H1 (cell line): ENCODE results near the gene GRIA1. TPM values are rescaled to one million over a fixed set of nuclear protein-coding genes. Genes with fewer than 3 reads are reported as not detected.
A peak's percentile ranks its signal among the peaks of the same experiment; 100 is the strongest.

Experiments used
- CTCF ChIA-PET: fragments of 300-600 bp; sonication (Branson Sonifier 250); formaldehyde crosslinking; loops from one replicate; lab custom pipeline; 2021; ENCODE audit not compliant: partially characterized antibody; lab: Charles Lee
- POLR2A ChIA-PET: fragments of 300-600 bp; sonication (Branson Sonifier 250); formaldehyde crosslinking; loops from one replicate; lab custom pipeline; 2021; ENCODE audit warnings: inconsistent platforms; ENCODE audit not compliant: partially characterized antibody; lab: Charles Lee
- DNase-seq, 2 experiments: peaks; one replicate each; pipeline versions ENCODE4 v3.0.0 to v3.0.0-alpha.2; 2010 to 2022; ENCODE audit warnings: low spot score in 2 of 2, low read depth in 1 of 2, mixed read lengths in 1 of 2
- FAIRE-seq: peaks from 2 replicates; lab custom pipeline; 2011; peaks lifted over from hg19 to GRCh38; lab: Jason Lieb, UNC
- H2AFZ ChIP-seq: 2 replicates; pipeline ENCODE4 v1.8.1; 2012; ENCODE audit warnings: low read length, inconsistent platforms
- H2AK5ac ChIP-seq: 2 replicates; pipeline ENCODE4 v1.6.1; 2013; ENCODE audit warnings: low read depth, low read length
- H2BK120ac ChIP-seq: replicated peaks from 2 replicates; pipeline ENCODE3; 2013; ENCODE audit warnings: low read depth, low read length, inconsistent platforms
- H2BK12ac ChIP-seq: 2 replicates; pipeline ENCODE4 v1.6.1; 2013; ENCODE audit warnings: low read depth, low read length
- H2BK15ac ChIP-seq: 2 replicates; pipeline ENCODE4 v1.6.1; 2013; ENCODE audit warnings: low read length
- H2BK20ac ChIP-seq: 2 replicates; pipeline ENCODE4 v1.6.1; 2013; ENCODE audit warnings: low read length
- H2BK5ac ChIP-seq: 2 replicates; pipeline ENCODE4 v1.6.1; 2013; ENCODE audit warnings: low read depth, low read length
- H3K14ac ChIP-seq: 2 replicates; pipeline ENCODE4 v1.6.1; 2013; ENCODE audit warnings: inconsistent platforms; ENCODE audit not compliant: insufficient read length
- H3K18ac ChIP-seq: 2 replicates; pipeline ENCODE4 v1.6.1; 2013; ENCODE audit warnings: low read length; ENCODE audit errors: extremely low read depth
- H3K23ac ChIP-seq: 2 replicates; pipeline ENCODE4 v1.6.1; 2013; ENCODE audit warnings: inconsistent platforms; ENCODE audit not compliant: insufficient read length
- H3K23me2 ChIP-seq: 2 replicates; pipeline ENCODE4 v1.6.1; 2013; ENCODE audit warnings: low read depth, low read length
- H3K27ac ChIP-seq: 2 replicates; pipeline ENCODE4 v1.6.1; 2011; ENCODE audit warnings: low read depth, low read length, inconsistent platforms
- H3K27me3 ChIP-seq, 4 experiments: replicated peaks in 1 of 4; 1 replicate in 1 of 4; 2 replicates in 3 of 4; pipeline versions ENCODE4 v1.6.1 to v1.8.1; 2011 to 2013; ENCODE audit warnings: low read length in 3 of 4, mild to moderate bottlenecking in 3 of 4, inconsistent platforms in 2 of 4, mixed read lengths in 2 of 4, moderate library complexity in 1 of 4; ENCODE audit not compliant: control insufficient read depth in 3 of 4, insufficient read depth in 3 of 4; ENCODE audit errors: extremely low read depth in 1 of 4
- H3K36me3 ChIP-seq, 4 experiments: 2 replicates each; pipeline versions ENCODE4 v1.6.1 to v1.8.1; 2011 to 2013; ENCODE audit warnings: mild to moderate bottlenecking in 4 of 4, low read length in 3 of 4, moderate library complexity in 2 of 4, control low read depth in 1 of 4, inconsistent platforms in 1 of 4; ENCODE audit not compliant: insufficient read depth in 4 of 4, control insufficient read depth in 2 of 4
- H3K4ac ChIP-seq: replicated peaks from 2 replicates; pipeline ENCODE3; 2013; ENCODE audit warnings: low read length, low read depth, mixed read lengths, inconsistent platforms; ENCODE audit not compliant: insufficient read length
- H3K4me1 ChIP-seq, 4 experiments: replicated peaks in 1 of 4; 1 replicate in 1 of 4; 2 replicates in 3 of 4; pipeline versions ENCODE4 v1.6.1 to v1.8.1; 2011 to 2013; ENCODE audit warnings: low read length in 3 of 4, inconsistent platforms in 2 of 4, mixed read lengths in 1 of 4; ENCODE audit not compliant: insufficient read depth in 4 of 4, control insufficient read depth in 3 of 4
- H3K4me2 ChIP-seq, 2 experiments: 2 replicates each; pipeline versions ENCODE4 v1.6.1 to v1.8.1; 2011 to 2013; ENCODE audit warnings: low read depth in 2 of 2, low read length in 2 of 2, control low read depth in 1 of 2, inconsistent platforms in 1 of 2, mild to moderate bottlenecking in 1 of 2; ENCODE audit not compliant: insufficient read depth in 1 of 2
- H3K4me3 ChIP-seq, 4 experiments: fragments of 200-600, 300-600 bp in 1 of 4; sonication (generic), shearing (Covaris generic), sonication (Bioruptor Twin) in 1 of 4; 2 replicates each; pipeline versions ENCODE4 v1.5.1 to v1.8.1; 2011 to 2016; ENCODE audit warnings: low read length in 4 of 4, low read depth in 3 of 4, control low read depth in 2 of 4, inconsistent platforms in 2 of 4, mild to moderate bottlenecking in 2 of 4, mixed read lengths in 1 of 4, moderate library complexity in 1 of 4; ENCODE audit not compliant: insufficient read depth in 2 of 4; ENCODE audit errors: extremely low read depth in 1 of 4
- H3K56ac ChIP-seq: replicated peaks from 2 replicates; pipeline ENCODE3; 2013; ENCODE audit warnings: low read depth, mild to moderate bottlenecking, mixed read lengths, low read length, inconsistent platforms; ENCODE audit not compliant: insufficient read length
- H3K79me1 ChIP-seq: 2 replicates; pipeline ENCODE4 v1.6.1; 2013; ENCODE audit warnings: low read depth, low read length, control low read depth
- H3K79me2 ChIP-seq, 2 experiments: 2 replicates each; pipeline versions ENCODE4 v1.6.1 to v1.8.1; 2012 to 2013; ENCODE audit warnings: low read length in 2 of 2, mild to moderate bottlenecking in 2 of 2, inconsistent platforms in 1 of 2; ENCODE audit not compliant: insufficient read depth in 2 of 2, control insufficient read depth in 1 of 2
- H3K9ac ChIP-seq, 4 experiments: replicated peaks in 1 of 4; 1 replicate in 1 of 4; 2 replicates in 3 of 4; pipeline versions ENCODE4 v1.6.1 to v1.8.1; 2011 to 2013; ENCODE audit warnings: low read depth in 3 of 4, low read length in 3 of 4, control low read depth in 2 of 4, mild to moderate bottlenecking in 2 of 4, moderate library complexity in 2 of 4, inconsistent platforms in 1 of 4; ENCODE audit errors: extremely low read depth in 1 of 4
- H3K9me3 ChIP-seq, 2 experiments: 2 replicates each; pipeline versions ENCODE4 v1.6.1 to v1.8.1; 2012 to 2013; ENCODE audit warnings: mild to moderate bottlenecking in 2 of 2, moderate library complexity in 2 of 2, control low read depth in 1 of 2, inconsistent platforms in 1 of 2, low read depth in 1 of 2, low read length in 1 of 2, mixed read lengths in 1 of 2; ENCODE audit not compliant: insufficient read depth in 2 of 2
- H4K20me1 ChIP-seq, 2 experiments: replicated peaks in 1 of 2; 2 replicates each; pipeline versions ENCODE3 to v1.8.1; 2011 to 2013; ENCODE audit warnings: inconsistent platforms in 2 of 2, low read length in 2 of 2, mild to moderate bottlenecking in 1 of 2; ENCODE audit not compliant: insufficient read depth in 2 of 2, control insufficient read depth in 1 of 2
- H4K5ac ChIP-seq: 2 replicates; pipeline ENCODE4 v1.6.1; 2013; ENCODE audit warnings: low read length, low read depth, mixed read lengths, inconsistent platforms; ENCODE audit not compliant: insufficient read length
- H4K8ac ChIP-seq: 2 replicates; pipeline ENCODE4 v1.8.0; 2013; ENCODE audit warnings: mild to moderate bottlenecking, moderate library complexity, low read length, inconsistent platforms; ENCODE audit not compliant: insufficient read depth; ENCODE audit errors: extremely low read depth
- H4K91ac ChIP-seq: replicated peaks from 2 replicates; pipeline ENCODE3; 2013; ENCODE audit warnings: low read length, mixed read lengths, inconsistent platforms; ENCODE audit not compliant: insufficient read length
- BCL11A ChIP-seq, 2 experiments: IDR thresholded peaks; one replicate each; pipeline ENCODE4 v1.6.1; 2011; ENCODE audit warnings: low read depth in 2 of 2, low read length in 2 of 2, mild to moderate bottlenecking in 2 of 2
- JUND ChIP-seq: IDR thresholded peaks from 2 replicates; pipeline ENCODE4 v1.6.1; 2011; ENCODE audit warnings: mild to moderate bottlenecking, improper control_type of control experiment, low read length
- RAD21 ChIP-seq, 2 experiments: IDR thresholded peaks in 1 of 2; conservative IDR thresholded peaks in 1 of 2; 2 replicates each; pipeline ENCODE4 v1.6.1; 2011; ENCODE audit warnings: low read depth in 2 of 2, low read length in 2 of 2, improper control_type of control experiment in 1 of 2, inconsistent platforms in 1 of 2, mild to moderate bottlenecking in 1 of 2, moderate library complexity in 1 of 2
- TEAD4 ChIP-seq: IDR thresholded peaks from 2 replicates; pipeline ENCODE4 v1.6.1; 2012; ENCODE audit warnings: low read depth, low read length, inconsistent platforms, mixed read lengths
- WGBS, 2 experiments: shearing (Covaris generic) in 1 of 2; methylation state at CpG; one replicate each; pipeline versions ENCODE4 v1.1.6 to v1.1.7; 2013 to 2015; ENCODE audit warnings: low lambda C conversion rate in 2 of 2, mixed read lengths in 2 of 2, inconsistent platforms in 1 of 2, low coverage in 1 of 2, missing lambda C conversion rate in 1 of 2; ENCODE audit not compliant: insufficient replicate concordance in 2 of 2, insufficient coverage in 1 of 2, insufficient read length in 1 of 2; ENCODE audit errors: extremely low coverage in 1 of 2, missing lambda C conversion rate in 1 of 2; 5-methylcytosine and 5-hydroxymethylcytosine counted together
- polyA plus RNA-seq, 7 experiments: library from polyadenylated mRNA; depleted of rRNA in 3 of 7; stranded (reverse) in 5 of 7; unstranded in 2 of 7; fragments of >200 nt in 5 of 7; fragments of 200-250 nt in 2 of 7; gene quantifications; 1 replicate in 5 of 7; 2 replicates in 1 of 7; 4 replicates in 1 of 7; pipeline versions ENCODE4 v1.2.1 to v1.2.3, GENCODE V29; 2011 to 2013; ENCODE audit warnings: missing spikeins in 2 of 7, mixed read lengths in 2 of 7
- total RNA-seq: library from RNA; stranded (reverse); fragmentation: NEBNext Ultra II Directional; extraction: Animal tissue kit (Norgen Biotek cat#: 25700); gene quantifications from 2 replicates; pipeline ENCODE4 v1.2.1, GENCODE V29; 2021
- TF ChIP-seq, protein P1 (sequence below), 3 experiments: IDR thresholded peaks; 1 replicate in 2 of 3; 2 replicates in 1 of 3; pipeline versions ENCODE4 v1.5.1 to v1.6.1; 2011; ENCODE audit warnings: low read length in 3 of 3, mild to moderate bottlenecking in 3 of 3, inconsistent platforms in 2 of 3, low read depth in 1 of 3, moderate library complexity in 1 of 3; ENCODE audit not compliant: insufficient read depth in 1 of 3; ENCODE audit errors: control extremely low read depth in 1 of 3

GRIA1 gene
- total and polyA plus RNA-seq, 2 of the 8 experiments (the other 6 are each of a cell fraction or from before 2014, with no cell fraction given): 0.97 to 2.5 TPM

DNA sequence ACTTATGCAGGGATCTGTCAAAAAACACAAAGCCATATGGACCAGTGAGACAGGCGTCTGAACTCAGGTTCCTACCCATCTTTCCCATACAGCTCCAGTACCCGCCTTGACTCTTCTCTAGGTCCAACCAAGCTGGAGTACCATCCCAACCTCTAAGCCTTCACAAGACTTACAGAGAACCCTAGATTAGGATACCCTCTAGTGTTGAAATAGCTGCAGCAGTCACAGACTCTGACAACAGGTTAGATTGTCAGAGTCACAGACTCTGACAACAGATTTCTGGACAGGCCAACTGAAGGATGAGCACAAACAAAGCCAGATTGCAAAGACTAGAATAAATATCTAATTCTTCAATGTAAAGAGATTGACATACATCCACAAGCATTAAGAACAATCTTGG is 266.1 kb downstream of the GRIA1 start:
- H3K23ac ChIP-seq: no peak overlapping the region
- H2BK20ac ChIP-seq: no peak overlapping the region
- H4K5ac ChIP-seq: no peak overlapping the region
- no peak overlapping the region for H3K56ac ChIP-seq
- FAIRE-seq: no peak
- no peak overlapping the region for H2BK12ac ChIP-seq
- H2AK5ac ChIP-seq: no peak overlapping the region
- H3K14ac ChIP-seq: no peak overlapping the region
- no peak overlapping the region for H3K4me2 ChIP-seq
- H3K23me2 ChIP-seq: no peaks in the 10 kb centered on the region
- no peak overlapping the region for H3K27ac ChIP-seq
- H3K18ac ChIP-seq: no peak overlapping the region
- no peak overlapping the region for H3K9ac ChIP-seq
- CTCF ChIA-PET: interaction anchor here (0.7 to 5.6 kb wide), 18 partner anchors 9 to 309 kb away, joined by 3 to 32 read pairs (median 4); no protein-coding TSS in a partner anchor
- H3K4me1 ChIP-seq: peaks cover 0 to 4% (median 0%) of the 10 kb centered on the region in 4 experiments; a peak in 1 of 7 replicates
- no peaks in the 10 kb centered on the region for H3K9me3 ChIP-seq
- H4K8ac ChIP-seq: no peak overlapping the region
- H2BK5ac ChIP-seq: no peak overlapping the region
- WGBS, 2 experiments: 93% methylated on average over 2 of the region's 2 CpGs; no CpG with 5 or more reads in 1 of the 2 experiments
- no peaks in the 10 kb centered on the region for H3K79me1 ChIP-seq
- H2BK120ac ChIP-seq: no peak overlapping the region
- no peaks in the 10 kb centered on the region for H3K27me3 ChIP-seq
- no peak overlapping the region for H4K91ac ChIP-seq
- no peak overlapping the region for H2AFZ ChIP-seq
- no peak overlapping the region for H3K4me3 ChIP-seq
- no peak for DNase-seq
- H2BK15ac ChIP-seq: no peak overlapping the region
- peak; percentile 69 to 84 for TF ChIP-seq RAD21 (IDR thresholded peaks at IDR 0.05 in 1 of 2, conservative IDR thresholded peaks at IDR 0.05 in 1 of 2; ENCODE audit: low read depth in 2 of 2, low read length in 2 of 2)
- TF ChIP-seq, protein P1, sequence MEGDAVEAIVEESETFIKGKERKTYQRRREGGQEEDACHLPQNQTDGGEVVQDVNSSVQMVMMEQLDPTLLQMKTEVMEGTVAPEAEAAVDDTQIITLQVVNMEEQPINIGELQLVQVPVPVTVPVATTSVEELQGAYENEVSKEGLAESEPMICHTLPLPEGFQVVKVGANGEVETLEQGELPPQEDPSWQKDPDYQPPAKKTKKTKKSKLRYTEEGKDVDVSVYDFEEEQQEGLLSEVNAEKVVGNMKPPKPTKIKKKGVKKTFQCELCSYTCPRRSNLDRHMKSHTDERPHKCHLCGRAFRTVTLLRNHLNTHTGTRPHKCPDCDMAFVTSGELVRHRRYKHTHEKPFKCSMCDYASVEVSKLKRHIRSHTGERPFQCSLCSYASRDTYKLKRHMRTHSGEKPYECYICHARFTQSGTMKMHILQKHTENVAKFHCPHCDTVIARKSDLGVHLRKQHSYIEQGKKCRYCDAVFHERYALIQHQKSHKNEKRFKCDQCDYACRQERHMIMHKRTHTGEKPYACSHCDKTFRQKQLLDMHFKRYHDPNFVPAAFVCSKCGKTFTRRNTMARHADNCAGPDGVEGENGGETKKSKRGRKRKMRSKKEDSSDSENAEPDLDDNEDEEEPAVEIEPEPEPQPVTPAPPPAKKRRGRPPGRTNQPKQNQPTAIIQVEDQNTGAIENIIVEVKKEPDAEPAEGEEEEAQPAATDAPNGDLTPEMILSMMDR (IDR thresholded peaks at IDR 0.05; ENCODE audit: control extremely low read depth in 1 of 3, insufficient read depth in 1 of 3, low read depth in 1 of 3, low read length in 3 of 3): peak in 2 of 3 experiments; percentile 42; a peak in 3 of 4 replicates
- no peak for TF ChIP-seq BCL11A (IDR thresholded peaks at IDR 0.05; ENCODE audit: low read depth in 2 of 2, low read length in 2 of 2)
- TF ChIP-seq TEAD4: no peak
- TF ChIP-seq JUND: no peak
- TF ChIP-seq, all 59 proteins: peak for 2
- POLR2A ChIA-PET: no interaction called here
- no peak overlapping the region for H3K4ac ChIP-seq
- H4K20me1 ChIP-seq: no peaks in the 10 kb centered on the region
- no peaks in the 10 kb centered on the region for H3K79me2 ChIP-seq
- H3K36me3 ChIP-seq: no peaks in the 10 kb centered on the region
